ENCODE results near the gene LDHB.

The LDHB gene

GRCh38 chr12:21695986-21696385, 38.3 kb upstream of the LDHB start:
- no peaks in the 10 kb centered on the region for H3K36me3 ChIP-seq (ENCODE audit: control insufficient read depth in 2 of 2, insufficient read depth in 1 of 2, low read length in 2 of 2)
- ChIA-PET POLR2A (no interaction called here), CTCF (interaction anchor here (0.6 to 3.6 kb wide), 6 partner anchors 15 to 761 kb away, joined by 3 to 55 read pairs (median 4); no protein-coding TSS in a partner anchor)
- no peak for TF ChIP-seq ZNF830 (tag by site-specific recombination; IDR thresholded peaks at IDR 0.05; ENCODE audit: low read depth)
- TF ChIP-seq ZNF514 (tag by site-specific recombination; IDR thresholded peaks at IDR 0.05): no peak
- TF ChIP-seq PRDM2 (tag by site-specific recombination; IDR thresholded peaks at IDR 0.05; ENCODE audit: borderline replicate concordance): no peak
- TF ChIP-seq ZBTB6 (tag by site-specific recombination; IDR thresholded peaks at IDR 0.05): no peak
- TF ChIP-seq PBX3 (CRISPR knock-in tag; IDR thresholded peaks at IDR 0.05): no peak
- TF ChIP-seq ZNF114 (tag by site-specific recombination; IDR thresholded peaks at IDR 0.05): no peak
- no peak for TF ChIP-seq ZNF521 (tag by site-specific recombination; IDR thresholded peaks at IDR 0.05)
- no peak for TF ChIP-seq PRDM1 (tag by site-specific recombination; IDR thresholded peaks at IDR 0.05)
- no peak for TF ChIP-seq ZNF335 (tag by site-specific recombination; conservative IDR thresholded peaks at IDR 0.05)
- TF ChIP-seq ZNF580 (tag by site-specific recombination; IDR thresholded peaks at IDR 0.05): no peak
- no peak for TF ChIP-seq ZFP3 (tag by site-specific recombination; IDR thresholded peaks at IDR 0.05; ENCODE audit: low read depth)
- no peak for TF ChIP-seq SP2 (tag by site-specific recombination; IDR thresholded peaks at IDR 0.05)
- TF ChIP-seq ZNF791 (tag by site-specific recombination; IDR thresholded peaks at IDR 0.05): no peak
- no peak for TF ChIP-seq MZF1 (tag by site-specific recombination; IDR thresholded peaks at IDR 0.05; ENCODE audit: borderline replicate concordance)
- TF ChIP-seq OVOL3 (tag by site-specific recombination; IDR thresholded peaks at IDR 0.05): no peak
- no peak for TF ChIP-seq REPIN1 (tag by site-specific recombination; IDR thresholded peaks at IDR 0.05; ENCODE audit: low read depth)
- TF ChIP-seq ZNF426 (tag by site-specific recombination; IDR thresholded peaks at IDR 0.05): no peak
- no peak for TF ChIP-seq ZNF660 (tag by site-specific recombination; IDR thresholded peaks at IDR 0.05)
- no peak for TF ChIP-seq ZNF221 (tag by site-specific recombination; IDR thresholded peaks at IDR 0.05; ENCODE audit: borderline replicate concordance)
- TF ChIP-seq ZNF654 (tag by site-specific recombination; IDR thresholded peaks at IDR 0.05; ENCODE audit: low read depth): no peak
- no peaks in the 10 kb centered on the region for H3K9me3 ChIP-seq (ENCODE audit: control insufficient read depth, insufficient read depth, low read depth, low read length)
- H3K27ac ChIP-seq (ENCODE audit: extremely low read depth, low read depth, low read length): no peak overlapping the region
- H3K4me3 ChIP-seq (ENCODE audit: low read depth, low read length): no peak overlapping the region
- no peaks in the 10 kb centered on the region for H3K4me1 ChIP-seq (ENCODE audit: control insufficient read depth, insufficient read depth, low read length)
